ENCODE results near the gene ZNF581. TPM values are rescaled to one million over a fixed set of nuclear protein-coding genes. Genes with fewer than 3 reads are reported as not detected.

ZNF581 gene
- total RNA-seq, 1 donor, result 25.7 TPM

DNA sequence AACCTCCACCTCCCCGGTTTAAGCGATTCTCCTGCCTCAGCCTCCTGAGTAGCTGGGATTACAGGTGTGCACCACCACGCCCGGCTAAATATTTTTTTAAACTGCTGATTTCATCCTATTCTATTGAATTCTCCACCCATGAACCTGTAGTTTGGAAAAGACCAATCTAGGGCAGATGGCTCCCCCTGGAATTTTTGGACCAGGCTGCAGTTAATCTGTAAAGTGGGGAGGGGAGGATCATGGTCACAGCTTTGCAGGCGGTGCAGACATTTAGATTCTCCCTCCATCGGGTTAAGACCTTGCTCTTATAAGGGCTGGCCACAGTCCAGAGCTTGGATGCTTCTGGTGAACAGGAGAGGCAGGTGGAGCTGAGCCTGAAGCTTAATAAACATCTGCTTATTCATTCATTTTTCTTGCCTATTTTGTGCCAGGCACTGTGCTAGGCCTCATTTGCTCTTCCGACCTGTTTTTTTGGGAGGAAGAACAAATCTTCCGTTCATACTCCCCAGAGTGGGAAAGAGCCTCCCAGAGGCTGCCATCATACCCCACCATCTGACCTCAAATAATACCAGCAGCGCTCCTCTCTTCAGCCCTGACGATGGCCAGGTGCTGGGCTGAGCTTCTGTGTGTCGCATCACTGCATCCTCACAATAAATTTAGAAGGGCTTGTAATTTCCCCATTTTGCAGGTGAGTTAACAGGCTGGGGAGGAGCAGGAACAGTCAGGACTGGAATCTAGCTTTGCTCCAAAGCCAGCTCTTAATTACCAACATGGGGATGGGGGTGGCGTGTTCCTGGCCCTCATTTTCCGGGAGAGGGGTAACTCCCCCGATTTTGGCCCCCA, 3.7 kb downstream of the ZNF581 start:
- H3K79me2 ChIP-seq (ENCODE audit: insufficient read depth, low read length), result peaks cover 32% of the 10 kb centered on the region
- peaks cover 28% of the 10 kb centered on the region for H3K4me1 ChIP-seq (ENCODE audit: insufficient read depth, low read length)
- peak; percentile 90 for DNase-seq (ENCODE audit: insufficient read length, low spot score, missing footprints)
- no peaks in the 10 kb centered on the region for H3K27me3 ChIP-seq (ENCODE audit: insufficient read depth, low read length)
- peak overlapping the region; percentile 91 for H3K4me2 ChIP-seq (ENCODE audit: insufficient read depth, low read length)
- H3K4me3 ChIP-seq (ENCODE audit: insufficient read depth, low read length), result peak overlapping the region; percentile 87
- H4K20me1 ChIP-seq (ENCODE audit: insufficient read depth, low read length), result no peaks in the 10 kb centered on the region
- TF ChIP-seq, protein P1, sequence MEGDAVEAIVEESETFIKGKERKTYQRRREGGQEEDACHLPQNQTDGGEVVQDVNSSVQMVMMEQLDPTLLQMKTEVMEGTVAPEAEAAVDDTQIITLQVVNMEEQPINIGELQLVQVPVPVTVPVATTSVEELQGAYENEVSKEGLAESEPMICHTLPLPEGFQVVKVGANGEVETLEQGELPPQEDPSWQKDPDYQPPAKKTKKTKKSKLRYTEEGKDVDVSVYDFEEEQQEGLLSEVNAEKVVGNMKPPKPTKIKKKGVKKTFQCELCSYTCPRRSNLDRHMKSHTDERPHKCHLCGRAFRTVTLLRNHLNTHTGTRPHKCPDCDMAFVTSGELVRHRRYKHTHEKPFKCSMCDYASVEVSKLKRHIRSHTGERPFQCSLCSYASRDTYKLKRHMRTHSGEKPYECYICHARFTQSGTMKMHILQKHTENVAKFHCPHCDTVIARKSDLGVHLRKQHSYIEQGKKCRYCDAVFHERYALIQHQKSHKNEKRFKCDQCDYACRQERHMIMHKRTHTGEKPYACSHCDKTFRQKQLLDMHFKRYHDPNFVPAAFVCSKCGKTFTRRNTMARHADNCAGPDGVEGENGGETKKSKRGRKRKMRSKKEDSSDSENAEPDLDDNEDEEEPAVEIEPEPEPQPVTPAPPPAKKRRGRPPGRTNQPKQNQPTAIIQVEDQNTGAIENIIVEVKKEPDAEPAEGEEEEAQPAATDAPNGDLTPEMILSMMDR (IDR thresholded peaks at IDR 0.05; ENCODE audit: extremely low read depth, low read depth, low read length), result no peak
- peak overlapping the region; percentile 48 for H3K27ac ChIP-seq (ENCODE audit: low read depth, low read length)
- peak overlapping the region; percentile 81 for H2AFZ ChIP-seq (ENCODE audit: low read length)
- H3K9me3 ChIP-seq (ENCODE audit: low read depth, low read length), result no peaks in the 10 kb centered on the region
- peaks cover 15% of the 10 kb centered on the region for H3K36me3 ChIP-seq (ENCODE audit: insufficient read depth, low read length)

DNA sequence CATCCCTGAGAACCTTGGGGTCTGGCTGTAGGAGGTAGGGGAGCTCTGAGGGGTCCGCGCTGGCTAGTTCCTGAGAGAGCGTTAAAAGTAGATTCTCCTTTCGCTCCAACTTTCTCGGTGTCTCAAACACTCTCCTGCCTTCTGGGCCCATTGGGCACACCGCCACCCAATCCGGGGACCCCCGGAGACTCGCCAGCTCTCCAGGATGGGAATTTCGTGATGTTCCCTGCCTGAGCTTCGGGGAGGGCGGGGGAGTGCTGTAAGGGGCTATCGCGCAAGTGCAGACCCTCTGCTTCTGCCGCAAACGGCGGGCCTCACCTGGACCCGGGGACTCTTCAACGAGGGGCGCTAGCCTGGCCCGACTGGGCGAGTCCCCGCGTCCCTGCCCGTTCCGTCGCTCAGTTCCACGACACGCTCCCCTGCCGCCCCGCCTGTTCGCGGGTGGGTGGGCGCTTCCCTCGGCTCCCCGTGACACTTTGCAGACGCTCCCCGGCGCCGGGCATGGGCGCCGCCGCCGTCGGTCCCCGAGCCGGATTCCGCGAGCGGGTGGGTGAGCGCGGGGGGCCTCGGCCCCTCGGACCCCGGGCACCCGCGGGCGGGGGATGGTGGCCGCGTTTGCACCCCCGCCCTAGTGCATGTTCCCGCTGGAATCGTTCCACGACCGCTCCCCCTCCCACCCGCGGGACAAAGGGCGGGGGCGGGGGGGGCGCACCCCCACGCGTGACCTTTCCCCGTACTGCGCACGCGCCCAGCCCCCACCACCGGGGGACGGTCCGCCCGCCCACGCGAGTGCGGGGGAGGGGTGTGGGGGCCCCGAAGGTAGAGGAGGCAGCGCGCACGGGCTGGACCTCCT, 4.5 kb downstream of the ZNF581 start, which contains the start of gene CCDC106:
Gene CCDC106, plus strand, starts transcription at position 481 of the 853 bp plus-strand sequence. CDS start 835 bp downstream, outside the sequence.
- no peaks in the 10 kb centered on the region for H4K20me1 ChIP-seq (ENCODE audit: insufficient read depth, low read length)
- H3K27ac ChIP-seq (ENCODE audit: low read depth, low read length), result peak within 1 kb of the TSS; percentile 48
- TF ChIP-seq, protein P1 (IDR thresholded peaks at IDR 0.05; ENCODE audit: extremely low read depth, low read depth, low read length), result no peak
- peaks cover 25% of the 10 kb centered on the region for H3K4me1 ChIP-seq (ENCODE audit: insufficient read depth, low read length)
- H2AFZ ChIP-seq (ENCODE audit: low read length), result peak within 1 kb of the TSS; percentile 81
- H3K79me2 ChIP-seq (ENCODE audit: insufficient read depth, low read length), result peaks cover 31% of the 10 kb centered on the region
- H3K36me3 ChIP-seq (ENCODE audit: insufficient read depth, low read length), result peaks cover 15% of the 10 kb centered on the region
- peak within 1 kb of the TSS; percentile 87 for H3K4me3 ChIP-seq (ENCODE audit: insufficient read depth, low read length)
- H3K4me2 ChIP-seq (ENCODE audit: insufficient read depth, low read length), result peak within 1 kb of the TSS; percentile 91
- H3K9me3 ChIP-seq (ENCODE audit: low read depth, low read length), result no peaks in the 10 kb centered on the region
- DNase-seq (ENCODE audit: insufficient read length, low spot score, missing footprints), result peak; percentile 98
- H3K27me3 ChIP-seq (ENCODE audit: insufficient read depth, low read length), result no peaks in the 10 kb centered on the region

DNA sequence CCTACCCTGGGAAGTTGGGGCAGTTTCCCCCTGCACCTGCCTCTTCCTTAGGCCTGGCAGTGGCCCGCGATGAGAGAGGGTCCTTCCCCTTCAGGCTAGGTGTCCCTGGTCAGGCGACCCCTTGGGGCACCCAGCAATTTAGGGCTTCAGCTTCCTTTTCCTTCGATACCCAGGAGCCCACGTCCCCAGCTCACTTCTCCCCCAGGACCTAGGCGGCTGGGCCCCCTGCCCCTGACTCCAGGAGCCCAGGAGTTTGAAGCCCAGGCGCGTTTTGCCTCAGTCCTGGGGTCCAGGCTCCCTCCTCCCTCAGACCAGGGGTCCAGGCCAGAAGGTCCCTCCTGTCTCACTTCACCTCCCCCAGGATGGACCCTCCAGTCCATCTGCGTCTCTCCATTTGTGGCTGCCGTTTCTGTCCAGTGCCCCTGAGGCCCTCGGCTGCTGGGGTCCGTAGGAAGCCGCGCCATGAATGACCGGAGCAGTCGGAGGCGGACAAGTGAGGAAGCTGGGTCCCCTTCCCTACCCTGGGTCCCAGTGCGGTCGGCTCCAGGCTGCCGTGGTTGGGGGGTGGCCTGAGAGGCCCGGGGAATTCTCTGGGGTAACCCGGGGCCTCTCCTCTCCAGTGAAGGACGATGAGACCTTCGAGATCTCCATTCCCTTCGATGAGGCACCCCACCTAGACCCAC, 5.3 kb downstream of the ZNF581 start:
- DNase-seq (ENCODE audit: insufficient read length, low spot score, missing footprints), result peak; percentile 85
- H3K4me3 ChIP-seq (ENCODE audit: insufficient read depth, low read length), result peak overlapping the region; percentile 87
- H3K79me2 ChIP-seq (ENCODE audit: insufficient read depth, low read length), result peaks cover 27% of the 10 kb centered on the region
- peak overlapping the region; percentile 91 for H3K4me2 ChIP-seq (ENCODE audit: insufficient read depth, low read length)
- H3K27ac ChIP-seq (ENCODE audit: low read depth, low read length), result no peak overlapping the region
- peaks cover 21% of the 10 kb centered on the region for H3K4me1 ChIP-seq (ENCODE audit: insufficient read depth, low read length)
- peak overlapping the region; percentile 56 for H2AFZ ChIP-seq (ENCODE audit: low read length)
- H4K20me1 ChIP-seq (ENCODE audit: insufficient read depth, low read length), result no peaks in the 10 kb centered on the region
- TF ChIP-seq, protein P1 (IDR thresholded peaks at IDR 0.05; ENCODE audit: extremely low read depth, low read depth, low read length), result no peak
- H3K36me3 ChIP-seq (ENCODE audit: insufficient read depth, low read length), result peaks cover 15% of the 10 kb centered on the region
- H3K9me3 ChIP-seq (ENCODE audit: low read depth, low read length), result no peaks in the 10 kb centered on the region
- H3K27me3 ChIP-seq (ENCODE audit: insufficient read depth, low read length), result no peaks in the 10 kb centered on the region

Measured in osteoblast (primary cell).